WI38 (cell line): ENCODE data around the gene DGKG.
A peak's percentile ranks its signal among the peaks of the same experiment; 100 is the strongest.

Experiments
- H3K4me3 ChIP-seq: 2 replicates; pipeline ENCODE4 v1.5.1; 2011; ENCODE audit warnings: low read depth, mild to moderate bottlenecking, control low read depth, low read length
- CTCF ChIP-seq: IDR thresholded peaks from 2 replicates; pipeline ENCODE4 v1.5.1; 2012; ENCODE audit warnings: low read depth, mild to moderate bottlenecking, control low read depth, low read length

DGKG gene

GRCh38 chr3:186108941-186109865, 252.8 kb downstream of the DGKG start, which contains the start of gene ETV5:
Gene ETV5, minus strand, starts transcription at chr3:186109089. Its CDS starts 3,221 bp downstream, at chr3:186105868.
- H3K4me3 ChIP-seq, result peak within 1 kb of the TSS; percentile 84
- TF ChIP-seq CTCF, result no peak

GRCh38 chr3:186108106-186108940, 253.7 kb downstream of the DGKG start:
- no peak for TF ChIP-seq CTCF
- H3K4me3 ChIP-seq, result peak overlapping the region; percentile 84

GRCh38 chr3:186107215-186108105, 254.6 kb downstream of the DGKG start:
- peak overlapping the region; percentile 84 for H3K4me3 ChIP-seq
- no peak for TF ChIP-seq CTCF

GRCh38 chr3:186105543-186105942, 256.5 kb downstream of the DGKG start:
- no peak for TF ChIP-seq CTCF
- H3K4me3 ChIP-seq, result no peak overlapping the region

GRCh38 chr3:186102687-186103086, 259.3 kb downstream of the DGKG start:
- no peak overlapping the region for H3K4me3 ChIP-seq
- TF ChIP-seq CTCF, result no peak

GRCh38 chr3:186100398-186100797, 261.6 kb downstream of the DGKG start:
- TF ChIP-seq CTCF, result no peak
- H3K4me3 ChIP-seq, result no peak overlapping the region
